NCI-H748 (cell line): Measurements from ENCODE around the gene SLC25A48.

Experiments used
- DNase-seq: peaks from one replicate; lab custom pipeline; 2025; ENCODE audit not compliant: unreplicated experiment; lab: John Stamatoyannopoulos, UW

SLC25A48 gene

GRCh38 chr5:135834639-135835529 lies at the start of gene SLC25A48:
Gene SLC25A48 (plus strand): TSS chr5:135834663. CDS start chr5:135834848, 185 bp downstream.
- peak; percentile 86 for DNase-seq

GRCh38 chr5:135800656-135801055 lies 33.8 kb upstream of the SLC25A48 start:
- no peak for DNase-seq

GRCh38 chr5:135810188-135810943 lies 24.1 kb upstream of the SLC25A48 start:
- peak; percentile 41 for DNase-seq

GRCh38 chr5:135811007-135811406 lies 23.5 kb upstream of the SLC25A48 start:
- no peak for DNase-seq

- DNase-seq = no peak
Measured at GRCh38 chr5:135813758-135814157, 20.7 kb upstream of the SLC25A48 start.

GRCh38 chr5:135814316-135814715 lies 20.1 kb upstream of the SLC25A48 start:
- DNase-seq = no peak

GRCh38 chr5:135814812-135815211 lies 19.7 kb upstream of the SLC25A48 start:
- no peak for DNase-seq

- peak; percentile 96 for DNase-seq
Measured at GRCh38 chr5:135821061-135821801, 13.2 kb upstream of the SLC25A48 start.

- no peak for DNase-seq
Measured at GRCh38 chr5:135821802-135822201, 12.7 kb upstream of the SLC25A48 start.

GRCh38 chr5:135822286-135822685 lies 12.2 kb upstream of the SLC25A48 start:
- DNase-seq = no peak

GRCh38 chr5:135822959-135823358 lies 11.5 kb upstream of the SLC25A48 start:
- no peak for DNase-seq

GRCh38 chr5:135823881-135824280 lies 10.6 kb upstream of the SLC25A48 start:
- DNase-seq = no peak

- DNase-seq = no peak
Measured at GRCh38 chr5:135824541-135825041, 9.9 kb upstream of the SLC25A48 start.

- no peak for DNase-seq
Measured at GRCh38 chr5:135825373-135826220, 8.9 kb upstream of the SLC25A48 start.

GRCh38 chr5:135826221-135826525 lies 8.3 kb upstream of the SLC25A48 start:
- DNase-seq = no peak

GRCh38 chr5:135826994-135827671 lies 7.3 kb upstream of the SLC25A48 start:
- DNase-seq = no peak

GRCh38 chr5:135827965-135828781 lies 6.3 kb upstream of the SLC25A48 start:
- no peak for DNase-seq

GRCh38 chr5:135828782-135829127 lies 5.7 kb upstream of the SLC25A48 start:
- no peak for DNase-seq

- no peak for DNase-seq
Measured at GRCh38 chr5:135829179-135829578, 5.3 kb upstream of the SLC25A48 start.
